ENCODE results near the gene CNTNAP2.

CNTNAP2 gene

DNA sequence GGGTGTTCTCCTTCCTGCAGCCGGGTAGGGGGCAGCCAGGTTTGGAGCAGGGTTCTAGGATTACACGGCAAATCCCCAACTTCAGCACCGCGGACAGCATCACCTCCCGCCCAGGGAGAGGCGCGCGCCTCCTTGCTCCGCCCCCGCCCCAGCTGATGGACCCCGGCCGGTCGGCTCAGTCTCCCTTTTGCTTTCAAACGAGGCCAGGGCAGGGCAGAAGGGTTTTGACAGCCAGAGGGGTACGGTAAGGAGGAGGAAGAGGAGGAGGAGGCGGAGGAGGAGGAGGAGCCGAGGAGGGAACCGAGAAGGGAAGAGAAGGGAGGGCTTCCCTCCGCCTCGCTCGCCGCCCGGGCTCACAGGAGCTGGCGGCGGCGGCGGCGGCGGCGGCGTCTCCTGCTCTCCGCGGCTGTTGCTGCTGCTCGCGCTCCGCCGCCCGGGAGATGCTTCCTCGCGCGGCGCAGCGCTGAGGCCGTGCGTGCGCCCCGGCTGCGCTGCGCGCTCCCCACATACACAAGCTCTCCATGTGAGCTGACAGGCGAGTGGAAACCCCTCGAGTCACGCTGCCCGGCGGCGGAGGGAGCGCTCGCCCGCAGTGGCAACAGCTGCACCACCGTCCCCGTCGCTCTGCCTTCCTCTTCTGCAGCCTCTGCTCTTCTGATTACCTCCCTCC, 615 bp upstream of the CNTNAP2 start:
- H3K4me3 ChIP-seq (ENCODE audit: extremely low read depth, insufficient read depth, low read length, poor library complexity, severe bottlenecking), result peak overlapping the region; percentile 52
- H3K4me1 ChIP-seq (ENCODE audit: control insufficient read depth, insufficient read depth, low read length, poor library complexity, severe bottlenecking), result peaks cover 6% of the 10 kb centered on the region
- 0 to 1% methylated on average over 23 to 38 of the region's 62 CpGs for WGBS, 2 experiments (ENCODE audit: insufficient coverage in 2 of 2)
- no peaks in the 10 kb centered on the region for H3K36me3 ChIP-seq (ENCODE audit: control insufficient read depth, insufficient read depth, low read length)
- peak overlapping the region; percentile 71 for H3K27ac ChIP-seq (ENCODE audit: low read depth, low read length, severe bottlenecking)
- H3K9me3 ChIP-seq (ENCODE audit: control insufficient read depth, low read length), result no peaks in the 10 kb centered on the region

DNA sequence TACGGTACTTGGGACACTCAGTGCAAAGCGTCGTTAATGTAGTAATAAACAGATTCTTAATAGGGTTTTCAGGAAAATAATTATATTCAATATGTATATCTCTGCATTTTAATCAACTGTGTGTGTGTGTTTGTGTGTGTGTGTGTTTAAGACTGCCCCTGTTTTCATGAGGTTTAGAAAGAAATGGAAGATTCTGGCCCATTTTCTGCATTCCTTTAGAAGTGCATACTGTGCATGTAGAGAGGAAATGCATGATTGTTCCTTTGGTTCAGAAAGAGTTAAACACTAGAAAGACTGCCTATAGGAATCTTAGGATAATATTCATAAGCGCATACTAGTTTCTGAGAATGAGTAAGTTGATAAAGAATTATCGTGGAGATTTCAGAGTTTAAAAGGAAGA, 975 bp downstream of the CNTNAP2 start:
- H3K9me3 ChIP-seq (ENCODE audit: control insufficient read depth, low read length), result no peaks in the 10 kb centered on the region
- H3K4me1 ChIP-seq (ENCODE audit: control insufficient read depth, insufficient read depth, low read length, poor library complexity, severe bottlenecking), result peaks cover 6% of the 10 kb centered on the region
- peak overlapping the region; percentile 52 for H3K4me3 ChIP-seq (ENCODE audit: extremely low read depth, insufficient read depth, low read length, poor library complexity, severe bottlenecking)
- no peak overlapping the region for H3K27ac ChIP-seq (ENCODE audit: low read depth, low read length, severe bottlenecking)
- H3K36me3 ChIP-seq (ENCODE audit: control insufficient read depth, insufficient read depth, low read length), result no peaks in the 10 kb centered on the region
- 69 to 80% methylated on average over 2 of the region's 5 CpGs for WGBS, 2 experiments (ENCODE audit: insufficient coverage in 2 of 2)

DNA sequence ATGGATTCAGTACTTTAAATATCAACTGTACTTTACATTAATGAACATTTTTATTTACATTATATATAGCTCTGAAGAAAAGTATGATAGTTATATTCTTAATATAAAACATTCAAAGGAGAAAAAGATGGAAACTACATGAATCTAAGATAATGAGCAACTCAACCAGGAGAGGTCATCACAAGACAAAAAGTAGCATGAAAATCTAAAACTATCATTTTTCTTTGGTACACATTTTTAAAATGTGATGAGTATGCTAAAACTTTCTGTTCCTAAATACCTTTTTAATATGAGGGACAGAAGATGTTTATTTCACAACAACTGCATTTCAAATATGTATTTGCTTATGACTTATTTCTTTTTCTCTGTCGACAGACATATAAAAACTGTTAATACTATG, 2.4 kb downstream of the CNTNAP2 start:
- H3K27ac ChIP-seq (ENCODE audit: low read depth, low read length, severe bottlenecking), result no peak overlapping the region
- no peak overlapping the region for H3K4me3 ChIP-seq (ENCODE audit: extremely low read depth, insufficient read depth, low read length, poor library complexity, severe bottlenecking)
- no peaks in the 10 kb centered on the region for H3K9me3 ChIP-seq (ENCODE audit: control insufficient read depth, low read length)
- peaks cover 6% of the 10 kb centered on the region for H3K4me1 ChIP-seq (ENCODE audit: control insufficient read depth, insufficient read depth, low read length, poor library complexity, severe bottlenecking)
- no CpG with 5 or more reads among the region's 1 CpG for WGBS, 2 experiments (ENCODE audit: insufficient coverage in 2 of 2)
- H3K36me3 ChIP-seq (ENCODE audit: control insufficient read depth, insufficient read depth, low read length), result no peaks in the 10 kb centered on the region

DNA sequence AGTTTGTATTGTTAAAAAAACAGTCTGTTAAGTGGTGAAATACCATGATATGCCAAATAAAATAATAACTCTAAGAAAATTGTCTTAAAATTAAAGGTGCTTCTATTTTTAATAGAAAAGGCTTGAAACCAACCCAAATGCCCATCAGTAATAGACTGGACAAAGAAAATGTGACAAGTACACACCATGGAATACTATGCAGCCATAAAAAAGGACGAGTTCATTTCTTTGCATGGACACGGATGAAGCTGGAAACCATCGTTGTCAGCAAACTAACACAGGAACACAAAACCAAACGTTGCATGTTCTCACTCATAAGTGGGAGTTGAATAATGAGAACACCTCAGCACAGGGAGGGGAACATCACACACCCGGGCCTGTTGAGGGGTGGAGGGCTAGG, 7.1 kb downstream of the CNTNAP2 start:
- no peak overlapping the region for H3K27ac ChIP-seq (ENCODE audit: low read depth, low read length, severe bottlenecking)
- H3K9me3 ChIP-seq (ENCODE audit: control insufficient read depth, low read length), result no peaks in the 10 kb centered on the region
- no peaks in the 10 kb centered on the region for H3K4me1 ChIP-seq (ENCODE audit: control insufficient read depth, insufficient read depth, low read length, poor library complexity, severe bottlenecking)
- WGBS, 2 experiments (ENCODE audit: insufficient coverage in 2 of 2), result 90 to 100% methylated on average over 1 to 3 of the region's 5 CpGs
- H3K36me3 ChIP-seq (ENCODE audit: control insufficient read depth, insufficient read depth, low read length), result no peaks in the 10 kb centered on the region
- no peak overlapping the region for H3K4me3 ChIP-seq (ENCODE audit: extremely low read depth, insufficient read depth, low read length, poor library complexity, severe bottlenecking)

DNA sequence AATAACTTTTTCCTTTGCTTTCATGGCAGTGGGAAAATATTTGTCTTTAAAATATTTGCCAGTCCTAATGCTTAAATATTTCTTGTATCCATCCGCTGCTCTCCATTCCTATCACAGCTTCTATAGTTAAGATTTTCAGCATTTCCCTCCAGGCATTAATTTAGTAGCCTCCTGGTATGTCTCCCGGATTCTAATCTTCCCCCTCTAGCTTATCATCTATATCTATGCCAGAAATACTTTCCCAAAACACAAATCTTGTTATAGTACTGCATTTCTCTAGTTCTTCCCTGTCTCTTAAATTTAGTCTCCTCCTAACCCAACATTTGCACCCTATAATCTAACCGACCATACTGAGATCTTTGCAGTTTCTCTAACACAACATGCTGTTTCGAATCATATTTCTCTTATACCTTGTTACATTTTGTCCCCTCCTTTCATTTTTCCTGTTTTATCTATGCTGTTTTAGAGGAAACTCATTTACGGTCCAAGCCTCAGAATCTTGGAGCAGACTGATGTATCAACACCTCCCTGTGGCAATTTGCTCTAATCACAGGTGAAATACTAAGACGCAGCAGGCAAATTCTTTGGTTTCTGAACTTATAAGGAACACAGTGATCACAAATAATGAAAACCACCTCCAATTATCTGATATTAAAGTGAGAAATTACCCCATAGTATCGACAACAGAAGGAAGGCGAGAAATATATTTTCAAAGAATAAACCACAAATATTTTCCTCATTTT, 10.3 kb downstream of the CNTNAP2 start:
- WGBS, 2 experiments (ENCODE audit: insufficient coverage in 2 of 2), result 93 to 95% methylated on average over 3 to 5 of the region's 8 CpGs
- H3K27ac ChIP-seq (ENCODE audit: low read depth, low read length, severe bottlenecking), result no peak overlapping the region
- H3K9me3 ChIP-seq (ENCODE audit: control insufficient read depth, low read length), result no peaks in the 10 kb centered on the region
- H3K36me3 ChIP-seq (ENCODE audit: control insufficient read depth, insufficient read depth, low read length), result no peaks in the 10 kb centered on the region
- H3K4me3 ChIP-seq (ENCODE audit: extremely low read depth, insufficient read depth, low read length, poor library complexity, severe bottlenecking), result no peak overlapping the region
- H3K4me1 ChIP-seq (ENCODE audit: control insufficient read depth, insufficient read depth, low read length, poor library complexity, severe bottlenecking), result no peaks in the 10 kb centered on the region

DNA sequence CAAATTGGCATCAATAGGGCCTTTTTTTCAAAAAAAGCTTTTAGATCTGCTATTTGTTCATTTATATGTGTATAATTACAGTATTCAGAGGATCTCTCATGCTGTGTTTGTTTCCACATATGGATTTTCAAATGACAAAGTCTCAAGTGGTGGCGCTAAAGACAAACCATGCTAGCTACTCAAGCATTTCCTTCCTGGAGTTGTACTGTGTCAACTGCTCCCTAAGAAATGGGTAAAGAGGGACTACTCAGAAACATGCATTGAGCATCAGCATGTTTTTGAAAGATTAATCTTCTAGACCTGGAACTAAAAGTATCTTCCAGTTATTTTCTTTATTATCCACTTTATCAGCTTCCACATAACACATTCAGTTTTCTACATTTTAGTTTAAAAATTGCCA, 12.7 kb downstream of the CNTNAP2 start:
- no peaks in the 10 kb centered on the region for H3K9me3 ChIP-seq (ENCODE audit: control insufficient read depth, low read length)
- no peaks in the 10 kb centered on the region for H3K4me1 ChIP-seq (ENCODE audit: control insufficient read depth, insufficient read depth, low read length, poor library complexity, severe bottlenecking)
- no peak overlapping the region for H3K4me3 ChIP-seq (ENCODE audit: extremely low read depth, insufficient read depth, low read length, poor library complexity, severe bottlenecking)
- no peak overlapping the region for H3K27ac ChIP-seq (ENCODE audit: low read depth, low read length, severe bottlenecking)
- H3K36me3 ChIP-seq (ENCODE audit: control insufficient read depth, insufficient read depth, low read length), result no peaks in the 10 kb centered on the region
- WGBS, 2 experiments (ENCODE audit: insufficient coverage in 2 of 2), result no CpG with 5 or more reads among the region's 1 CpG

DNA sequence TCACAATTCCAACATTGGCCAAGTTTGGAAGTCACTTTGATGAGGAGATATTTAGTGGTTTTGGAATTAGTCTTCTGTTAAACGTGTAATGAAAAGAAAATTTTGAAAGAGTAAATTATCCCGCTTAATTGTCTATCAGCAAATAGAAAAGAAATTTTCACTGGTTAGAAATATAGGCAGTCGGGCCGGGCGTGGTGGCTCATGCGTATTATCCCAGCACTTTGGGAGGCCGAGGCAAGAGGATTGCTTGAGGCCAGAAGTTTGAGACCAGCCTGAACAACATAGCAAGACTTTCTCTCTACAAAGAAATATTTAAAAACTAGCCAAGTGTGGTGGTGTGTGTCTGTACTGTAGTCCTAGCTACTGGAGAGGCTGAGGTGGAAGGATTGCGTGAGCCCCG, 13.4 kb downstream of the CNTNAP2 start:
- Histone ChIP-seq H3K36me3 (ENCODE audit: control insufficient read depth, insufficient read depth, low read length) (no peaks in the 10 kb centered on the region), H3K9me3 (ENCODE audit: control insufficient read depth, low read length) (no peaks in the 10 kb centered on the region), H3K27ac (ENCODE audit: low read depth, low read length, severe bottlenecking) (no peak overlapping the region), H3K4me1 (ENCODE audit: control insufficient read depth, insufficient read depth, low read length, poor library complexity, severe bottlenecking) (no peaks in the 10 kb centered on the region), H3K4me3 (ENCODE audit: extremely low read depth, insufficient read depth, low read length, poor library complexity, severe bottlenecking) (no peak overlapping the region)
- 93 to 97% methylated on average over 5 to 9 of the region's 9 CpGs for WGBS, 2 experiments (ENCODE audit: insufficient coverage in 2 of 2)

DNA sequence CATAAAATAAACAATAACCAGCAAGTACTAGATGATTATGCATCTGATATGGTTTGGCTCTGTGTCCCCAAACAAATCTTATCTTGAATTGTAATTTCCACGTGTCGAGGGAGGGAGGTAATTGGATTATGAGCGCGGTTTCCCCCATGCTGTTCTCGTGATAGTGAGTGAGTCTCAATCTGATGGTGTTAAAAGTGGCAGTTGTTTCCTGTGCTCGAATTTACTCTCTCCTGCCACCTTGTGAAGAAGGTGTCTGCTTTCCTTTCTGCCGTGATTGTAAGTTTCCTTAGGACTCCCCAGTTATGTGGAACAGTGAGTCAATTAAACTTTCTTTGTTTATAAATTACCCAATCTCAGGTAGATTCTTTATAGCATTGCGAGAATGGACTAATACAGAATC, 15.1 kb downstream of the CNTNAP2 start:
- 55 to 71% methylated on average over 5 of the region's 8 CpGs for WGBS, 2 experiments (ENCODE audit: insufficient coverage in 2 of 2)
- H3K4me3 ChIP-seq (ENCODE audit: extremely low read depth, insufficient read depth, low read length, poor library complexity, severe bottlenecking), result no peak overlapping the region
- no peaks in the 10 kb centered on the region for H3K36me3 ChIP-seq (ENCODE audit: control insufficient read depth, insufficient read depth, low read length)

DNA sequence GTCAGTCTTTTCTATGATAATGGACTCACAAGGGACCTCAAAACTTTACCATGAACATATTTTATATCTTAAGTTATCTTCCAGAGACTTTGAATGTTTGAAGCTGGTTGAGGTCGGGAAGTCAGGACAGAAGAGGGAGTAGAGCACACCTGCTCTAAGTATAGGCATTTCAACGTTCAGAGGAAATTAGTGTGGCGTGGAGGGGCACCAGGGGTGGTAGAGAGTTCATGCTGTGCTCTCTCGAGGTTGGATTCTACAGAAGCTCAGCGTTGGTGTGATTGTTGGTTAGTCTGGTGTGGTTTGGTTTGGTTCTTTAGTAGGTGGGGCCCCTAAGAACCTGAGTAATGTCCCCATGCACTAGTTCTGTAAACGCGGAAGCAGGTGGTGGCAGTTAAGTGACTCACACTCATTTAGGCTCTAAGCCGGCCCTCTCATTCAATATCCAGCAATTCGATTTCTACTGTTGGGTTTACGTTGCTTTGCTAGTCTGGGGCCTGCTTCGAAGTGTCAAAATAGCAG, 19.8 kb downstream of the CNTNAP2 start:
- WGBS, 2 experiments (ENCODE audit: insufficient coverage in 2 of 2), result 87 to 89% methylated on average over 10 to 11 of the region's 11 CpGs
- H3K36me3 ChIP-seq (ENCODE audit: control insufficient read depth, insufficient read depth, low read length), result no peaks in the 10 kb centered on the region

More for the DNA sequence above, 15.1 kb downstream of the CNTNAP2 start:
- H3K27ac ChIP-seq (ENCODE audit: low read depth, low read length, severe bottlenecking), result no peak overlapping the region
- no peaks in the 10 kb centered on the region for H3K9me3 ChIP-seq (ENCODE audit: control insufficient read depth, low read length)
- no peaks in the 10 kb centered on the region for H3K4me1 ChIP-seq (ENCODE audit: control insufficient read depth, insufficient read depth, low read length, poor library complexity, severe bottlenecking)

DNA sequence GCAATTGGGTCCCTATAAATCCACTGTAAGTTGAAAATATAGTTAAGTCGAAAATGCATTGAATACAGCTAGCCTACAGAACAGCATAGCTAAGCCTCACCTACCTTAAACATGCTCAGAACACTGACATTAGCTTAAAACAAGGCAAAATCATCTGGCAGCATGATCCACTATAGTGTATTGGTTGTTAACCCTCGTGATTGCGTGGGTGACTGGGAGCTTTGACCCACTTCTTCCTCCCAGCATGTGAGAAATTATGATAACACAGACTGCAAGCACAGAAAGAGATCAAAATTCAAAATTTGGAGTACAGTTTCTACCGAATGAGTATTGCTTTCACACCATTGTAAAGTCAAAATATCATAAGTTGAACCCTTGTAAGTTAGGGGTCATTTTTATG, 22.3 kb downstream of the CNTNAP2 start:
- no peaks in the 10 kb centered on the region for H3K9me3 ChIP-seq (ENCODE audit: control insufficient read depth, low read length)
- 100% methylated on average over 2 of the region's 4 CpGs; no CpG with 5 or more reads in 1 of the 2 experiments for WGBS, 2 experiments (ENCODE audit: insufficient coverage in 2 of 2)
- H3K27ac ChIP-seq (ENCODE audit: low read depth, low read length, severe bottlenecking), result no peak overlapping the region
- H3K4me3 ChIP-seq (ENCODE audit: extremely low read depth, insufficient read depth, low read length, poor library complexity, severe bottlenecking), result no peak overlapping the region
- H3K36me3 ChIP-seq (ENCODE audit: control insufficient read depth, insufficient read depth, low read length), result no peaks in the 10 kb centered on the region
- H3K4me1 ChIP-seq (ENCODE audit: control insufficient read depth, insufficient read depth, low read length, poor library complexity, severe bottlenecking), result no peaks in the 10 kb centered on the region

More for the DNA sequence above, 19.8 kb downstream of the CNTNAP2 start:
- no peak overlapping the region for H3K4me3 ChIP-seq (ENCODE audit: extremely low read depth, insufficient read depth, low read length, poor library complexity, severe bottlenecking)
- H3K9me3 ChIP-seq (ENCODE audit: control insufficient read depth, low read length), result no peaks in the 10 kb centered on the region
- H3K4me1 ChIP-seq (ENCODE audit: control insufficient read depth, insufficient read depth, low read length, poor library complexity, severe bottlenecking), result no peaks in the 10 kb centered on the region
- H3K27ac ChIP-seq (ENCODE audit: low read depth, low read length, severe bottlenecking), result no peak overlapping the region
